HK-2 (cell line): Measurements from ENCODE around the gene CCSER1.
"Not testable (repeated sequence)": the region's sequence is repeated elsewhere in the genome, so short reads cannot be mapped to it uniquely, and the experiment has no call there.

Experiments
- DNase-seq: peaks from one replicate; pipeline ENCODE4 v3.0.0-alpha.2; 2018; ENCODE audit not compliant: unreplicated experiment

Gene CCSER1

DNA sequence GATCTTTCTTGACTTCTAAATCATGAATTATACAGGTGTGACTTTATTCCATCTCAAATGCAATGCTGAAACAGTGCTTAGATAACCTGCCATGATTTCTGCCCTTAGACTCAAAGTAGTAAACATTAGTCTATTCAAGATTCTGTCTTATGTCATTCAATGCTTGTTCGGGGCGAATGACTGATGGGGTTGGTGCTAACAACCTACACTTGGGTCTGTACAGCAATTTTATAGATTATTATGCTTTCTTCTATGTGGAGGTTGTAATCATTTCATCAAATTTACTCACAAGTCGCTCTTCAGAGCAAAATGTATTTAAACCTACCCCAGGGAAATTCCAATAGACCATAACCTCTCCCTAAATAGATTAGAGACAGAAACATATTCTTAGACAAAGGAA lies 1155.0 kb downstream of the CCSER1 start:
- DNase-seq, result no peak

DNA sequence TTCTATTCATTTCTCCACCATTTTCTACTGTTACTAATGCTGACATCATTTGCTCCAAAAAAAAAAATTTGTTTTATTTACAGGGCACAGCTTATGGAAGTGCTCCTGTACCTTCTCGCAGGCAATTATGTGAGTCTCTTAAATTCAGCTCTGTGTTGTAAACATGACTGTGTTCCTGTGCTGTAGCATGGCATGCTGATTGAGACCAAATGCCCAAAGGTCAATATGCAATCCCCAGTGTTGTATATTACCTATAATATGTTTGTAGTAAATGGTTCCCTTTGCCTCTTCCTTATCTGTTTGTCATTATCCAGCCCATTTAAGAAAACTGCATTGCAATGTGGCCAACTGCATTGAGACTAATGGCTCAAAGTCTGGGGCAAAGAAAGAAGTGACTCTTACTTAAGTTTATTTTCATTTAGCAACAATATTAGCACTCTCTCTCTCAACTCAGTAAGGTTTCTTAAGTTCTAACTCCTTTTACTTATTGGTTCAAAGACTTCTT lies 1156.6 kb downstream of the CCSER1 start:
- no peak for DNase-seq

DNA sequence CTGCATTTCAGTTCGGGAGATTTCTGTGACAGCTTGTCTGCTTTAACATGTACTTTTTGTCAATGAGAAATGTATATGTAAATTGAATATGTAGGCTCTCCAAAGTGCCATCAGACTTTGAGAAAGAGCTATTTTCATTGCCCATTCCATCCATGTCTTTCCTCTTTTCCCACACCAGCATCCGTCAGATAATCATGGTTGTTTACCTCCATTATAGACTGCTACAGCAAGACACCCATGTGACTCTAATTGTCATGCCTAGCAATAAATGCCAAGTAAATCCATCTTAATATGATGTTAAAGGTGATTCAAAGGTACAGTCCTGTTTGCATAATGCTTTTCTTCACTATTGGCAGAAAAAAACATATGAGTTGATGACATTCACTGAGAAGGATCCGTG lies 1157.3 kb downstream of the CCSER1 start:
- no peak for DNase-seq

DNA sequence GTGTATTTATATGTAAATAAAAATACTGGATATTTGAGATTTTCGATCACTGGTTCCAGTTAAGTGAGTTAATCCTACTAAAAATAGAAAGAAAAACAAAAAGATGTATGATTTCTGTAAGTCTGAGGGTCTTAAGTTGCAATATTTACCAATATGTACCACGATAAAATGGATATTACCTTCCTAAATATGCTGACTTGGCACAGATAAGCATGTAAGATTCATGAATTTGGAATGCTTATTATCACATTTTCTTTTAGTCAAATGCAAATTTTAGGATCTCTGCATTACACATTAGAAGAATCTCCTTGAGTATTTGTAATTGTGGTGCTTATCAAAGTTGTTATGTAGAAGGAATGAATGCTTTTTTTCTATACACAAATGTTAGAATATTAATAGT lies 1158.3 kb downstream of the CCSER1 start:
- DNase-seq, result no peak

DNA sequence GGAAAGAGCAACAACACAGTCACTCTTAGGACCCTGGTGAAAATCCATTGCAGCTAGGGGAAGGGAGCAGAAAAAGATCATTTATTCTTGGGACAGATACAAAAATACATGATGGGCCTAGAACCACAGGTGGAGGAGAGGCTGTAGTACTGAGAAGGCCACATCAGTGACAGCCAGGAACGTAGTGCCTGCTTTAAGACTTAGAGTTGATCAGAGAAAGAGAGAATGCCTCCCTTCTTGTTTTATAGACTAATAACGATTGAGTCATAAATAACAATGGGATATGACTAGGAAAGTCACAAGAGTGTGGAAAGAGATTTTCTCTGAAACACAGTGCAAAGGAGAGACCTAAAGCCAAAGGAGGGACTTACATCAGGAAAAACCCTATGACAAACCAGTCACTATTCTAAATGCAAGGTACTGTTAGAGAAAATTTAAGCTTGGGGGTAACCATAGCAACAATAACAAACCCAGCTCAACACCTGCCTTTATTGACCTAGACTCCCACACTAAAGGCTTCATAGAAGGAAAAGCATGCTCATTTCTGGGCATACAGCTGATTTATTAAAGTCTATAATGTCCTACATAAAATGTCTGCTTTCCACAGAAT lies 1161.6 kb downstream of the CCSER1 start:
- no peak for DNase-seq

DNA sequence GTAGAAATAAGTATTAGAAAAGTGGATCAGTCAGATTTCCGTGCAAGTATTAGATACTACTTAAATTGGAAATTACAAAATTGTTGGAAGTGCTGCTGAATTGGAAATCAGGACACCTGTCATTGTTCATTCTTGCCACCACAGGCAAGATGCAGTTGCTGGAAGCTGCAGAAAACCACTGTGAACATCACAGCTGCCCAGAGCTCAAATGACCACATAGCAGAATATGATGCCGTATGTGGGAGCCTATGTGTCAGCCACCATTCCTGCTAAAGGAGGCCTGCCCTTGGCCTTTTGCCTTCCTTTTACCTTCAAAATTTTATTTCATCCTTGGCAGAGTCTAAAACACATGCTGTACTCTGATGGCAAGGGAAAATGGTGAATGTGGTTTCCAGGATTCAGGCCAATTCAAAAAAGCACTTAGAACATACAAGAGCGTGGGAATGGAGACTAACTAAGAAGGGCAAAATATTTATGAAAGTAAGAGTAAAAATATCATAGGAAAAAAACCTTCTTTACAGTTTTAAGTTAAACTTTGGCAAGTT lies 1171.0 kb downstream of the CCSER1 start:
- no peak for DNase-seq

DNA sequence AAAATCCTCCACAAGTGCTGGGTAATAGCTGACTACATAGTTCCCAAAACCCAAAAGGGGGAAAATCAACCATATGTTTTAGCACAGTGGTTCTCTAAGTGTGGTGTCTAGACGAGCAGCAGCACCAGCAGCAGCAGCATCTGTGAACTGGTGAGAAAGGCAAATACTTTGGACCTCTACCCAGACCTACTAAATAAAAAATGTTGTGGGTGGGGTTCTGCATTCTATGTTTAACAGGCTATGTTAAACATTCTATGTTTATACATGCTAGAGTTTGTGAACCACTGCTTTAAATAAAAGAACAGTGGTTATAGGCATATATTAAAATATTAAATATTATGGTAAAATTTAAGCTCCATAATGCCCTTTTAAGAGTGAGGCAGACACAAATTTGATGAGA lies 1171.6 kb downstream of the CCSER1 start:
- DNase-seq, result no peak

DNA sequence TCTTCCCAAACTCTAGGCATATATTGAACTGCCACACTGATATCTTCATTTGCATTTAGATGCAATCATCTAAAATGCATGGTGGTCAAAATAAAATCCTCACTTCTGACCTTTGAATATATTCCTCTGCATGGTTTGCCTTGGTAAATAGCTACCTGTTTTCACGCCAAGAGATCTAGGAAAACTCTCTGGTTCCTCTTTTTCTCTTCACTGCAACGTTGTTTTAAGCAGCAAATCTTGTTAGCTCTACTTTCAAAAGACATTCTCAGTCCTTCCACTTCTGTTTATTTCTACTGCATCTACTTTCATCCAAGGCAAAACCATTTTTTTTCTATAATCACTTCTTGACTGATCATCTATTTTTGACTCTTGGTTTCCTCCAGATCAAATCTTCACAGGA lies 1174.9 kb downstream of the CCSER1 start:
- no peak for DNase-seq

DNA sequence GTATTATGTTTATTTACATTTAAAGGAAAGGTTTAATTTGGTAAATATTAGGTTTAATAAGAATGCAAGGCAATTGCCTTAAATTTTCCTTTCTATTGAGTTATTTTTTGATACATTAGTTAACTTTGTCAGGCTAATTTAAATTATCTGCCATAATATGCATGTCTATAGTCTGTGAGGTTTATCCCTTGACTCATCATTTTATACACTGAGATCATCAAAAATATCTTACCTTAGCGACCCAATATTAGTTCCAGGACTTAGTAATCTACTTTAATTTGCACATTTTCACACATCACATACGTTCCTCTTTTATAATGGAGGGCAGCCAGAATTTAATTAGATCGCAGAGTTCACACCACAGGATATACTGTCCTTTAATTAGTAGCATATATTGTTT lies 1177.1 kb downstream of the CCSER1 start:
- DNase-seq, result no peak

DNA sequence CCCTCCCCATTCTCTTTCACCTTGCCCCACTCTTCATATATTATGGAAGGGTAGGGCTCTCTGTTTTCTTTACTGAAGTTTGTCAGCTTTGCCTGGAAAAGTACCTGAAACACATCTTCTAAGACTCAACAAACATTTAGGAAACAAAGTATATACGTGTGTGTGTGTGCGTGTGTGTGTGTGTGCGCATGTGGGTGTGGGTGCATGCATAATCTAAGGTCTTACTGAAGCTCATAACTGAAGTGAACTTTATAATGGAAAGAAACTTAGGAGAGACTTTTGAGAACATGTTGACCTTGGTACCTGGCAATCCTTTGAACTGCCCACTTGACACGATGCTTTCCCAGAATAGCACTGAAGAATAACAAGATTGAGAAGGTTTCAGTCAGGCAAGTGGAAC lies 1190.2 kb downstream of the CCSER1 start:
- DNase-seq, result no peak

DNA sequence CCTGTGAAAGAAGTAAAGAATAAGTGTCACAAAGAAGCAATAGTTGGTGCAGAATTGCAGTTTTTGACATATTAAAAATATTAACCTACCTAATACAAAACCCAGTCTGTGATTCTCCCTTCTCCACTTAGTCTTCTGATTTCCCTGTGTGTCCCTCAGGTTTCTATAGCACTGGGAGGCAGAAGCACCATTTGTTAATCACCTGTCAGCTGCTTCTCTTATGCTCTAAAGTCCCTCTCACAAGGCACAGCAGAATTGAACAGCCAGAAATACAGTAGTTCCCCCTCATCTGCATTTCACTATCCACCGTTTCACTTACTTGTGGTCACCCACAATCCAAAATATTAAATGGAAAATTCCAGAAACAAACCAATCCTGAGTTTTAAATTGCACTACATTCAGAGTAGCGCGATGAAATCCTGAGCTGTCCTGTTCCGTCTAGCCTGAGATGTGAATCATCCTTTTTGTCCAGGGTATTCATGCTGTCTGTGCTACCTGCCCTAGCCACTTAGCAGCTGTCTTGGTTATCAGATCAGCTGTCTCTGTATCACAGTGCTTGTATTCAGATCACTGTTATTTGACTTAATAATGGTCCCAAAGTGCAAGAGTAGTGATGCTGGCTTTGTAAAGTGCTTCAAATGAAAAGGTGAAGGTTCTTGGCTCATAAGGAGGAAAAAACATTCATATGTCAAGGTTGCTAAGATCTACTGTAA lies 1192.5 kb downstream of the CCSER1 start:
- DNase-seq, result no peak

DNA sequence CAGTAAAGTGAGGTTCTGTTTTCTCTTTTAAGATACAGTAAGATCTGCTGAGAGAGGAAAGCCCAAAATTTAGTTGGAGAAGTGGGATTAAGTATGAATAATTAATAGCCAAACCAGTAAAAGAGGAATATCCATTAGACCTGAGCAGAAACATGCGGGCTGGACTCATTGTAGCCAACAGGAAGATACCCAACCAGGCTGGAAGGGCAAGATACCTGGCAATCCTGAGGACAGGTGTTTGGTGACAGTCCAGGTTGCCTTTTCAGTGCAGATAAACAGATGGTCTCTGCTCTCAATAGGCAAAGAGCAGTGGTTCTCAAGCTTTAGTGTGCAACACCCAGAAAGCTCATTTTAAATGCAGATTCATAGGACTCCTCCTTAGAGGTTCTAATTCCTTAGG lies 1195.8 kb downstream of the CCSER1 start:
- no peak for DNase-seq

DNA sequence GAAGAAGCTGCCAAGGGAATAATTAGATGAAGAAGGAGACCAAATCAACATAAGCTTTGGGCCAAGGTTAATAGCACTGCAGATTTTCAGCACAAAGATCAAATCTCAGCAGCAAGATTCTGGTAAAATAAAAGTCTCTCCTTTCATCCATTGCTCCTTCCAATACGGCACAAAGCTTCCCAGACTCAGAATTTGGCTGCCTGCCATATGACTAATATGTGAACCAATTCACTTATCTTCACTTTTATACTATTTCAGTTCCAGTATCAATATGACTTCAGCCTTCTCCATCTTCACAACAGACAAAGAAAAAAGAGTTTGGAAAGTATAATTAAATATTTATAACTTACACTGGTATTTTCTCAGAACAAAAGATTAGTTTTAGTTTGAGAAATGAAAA lies 1198.3 kb downstream of the CCSER1 start:
- DNase-seq, result no peak

DNA sequence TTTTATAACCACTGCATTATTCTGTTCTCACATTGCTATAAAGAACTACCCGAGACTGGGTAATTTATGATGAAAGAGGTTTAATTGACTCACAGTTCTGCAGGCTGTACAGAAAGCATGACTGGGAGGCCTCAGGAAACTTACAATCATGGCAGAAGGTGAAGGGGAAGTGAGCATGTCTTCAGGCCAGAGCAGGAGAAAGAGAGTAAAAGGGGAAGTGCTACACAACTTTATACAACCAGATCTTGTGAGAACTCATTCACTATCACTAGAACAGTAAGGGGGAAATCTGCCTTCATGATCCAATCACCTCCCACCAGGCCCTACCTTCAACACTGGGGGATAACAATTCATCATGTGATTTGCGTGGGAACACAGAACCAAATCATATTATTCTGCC lies 1199.0 kb downstream of the CCSER1 start:
- not testable (repeated sequence) for DNase-seq

DNA sequence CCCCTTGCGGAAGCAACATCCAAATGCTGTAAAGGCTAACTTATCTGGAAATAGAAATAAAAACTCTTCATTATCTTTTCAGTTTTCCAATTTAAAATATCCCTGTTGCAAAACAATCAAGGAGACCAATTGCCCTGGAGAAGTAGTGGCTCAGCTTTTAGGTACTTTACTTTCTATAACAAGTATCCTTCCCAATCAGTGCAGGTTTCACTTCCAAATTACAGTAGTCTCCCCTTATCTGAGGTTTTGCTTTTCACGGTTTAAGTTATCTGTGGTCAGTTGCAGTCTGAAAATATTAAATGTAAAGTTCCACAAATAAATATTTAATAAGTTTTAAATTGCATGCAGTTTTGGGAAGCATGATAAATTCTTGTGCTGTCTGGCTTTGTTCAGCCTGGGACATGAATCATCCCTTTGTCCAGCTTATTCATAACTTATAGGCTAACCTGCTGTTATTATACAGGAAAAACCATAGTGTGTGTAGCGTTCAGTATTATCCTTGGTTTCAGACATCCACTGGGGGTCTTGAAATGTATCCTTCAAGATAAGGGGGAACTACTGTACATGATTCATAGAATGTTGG lies 1203.5 kb downstream of the CCSER1 start:
- DNase-seq, result no peak

DNA sequence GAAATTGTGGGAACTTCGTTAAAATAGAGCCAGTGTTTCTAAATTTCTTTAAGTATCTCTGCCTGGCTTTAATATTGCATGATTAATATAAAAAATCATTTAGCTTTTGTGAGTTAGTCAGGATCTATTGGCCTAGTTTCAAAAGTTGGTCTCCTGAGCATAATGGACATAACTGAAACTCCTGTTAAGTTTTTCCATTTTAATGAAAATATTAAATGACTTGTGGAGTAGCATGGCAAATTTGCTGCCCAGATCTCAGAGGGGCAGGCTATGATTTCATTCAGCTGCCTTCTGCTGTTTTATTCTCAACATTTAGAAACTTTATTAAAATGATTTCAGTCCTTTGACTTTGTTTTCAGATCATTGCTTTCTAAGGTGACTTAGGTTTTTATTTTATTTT lies 1213.6 kb downstream of the CCSER1 start:
- DNase-seq, result no peak

DNA sequence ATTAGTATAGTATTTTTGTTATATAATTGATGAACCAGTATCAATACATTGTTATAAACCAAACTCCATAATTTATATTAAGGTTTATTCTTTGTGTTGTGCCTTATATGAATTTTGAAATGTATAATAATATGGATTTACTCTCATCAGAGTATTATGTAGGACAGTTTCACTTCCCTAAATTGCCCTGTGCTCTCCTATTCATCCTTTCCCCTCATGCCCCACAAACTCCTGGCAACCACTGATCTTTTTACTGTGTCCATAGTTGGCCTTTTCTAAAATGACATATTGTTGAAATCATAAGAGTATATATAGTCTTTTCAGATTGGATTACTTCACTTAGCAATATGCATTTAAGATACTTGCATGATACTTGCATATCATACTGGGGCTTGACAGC lies 1218.4 kb downstream of the CCSER1 start:
- DNase-seq, result no peak

DNA sequence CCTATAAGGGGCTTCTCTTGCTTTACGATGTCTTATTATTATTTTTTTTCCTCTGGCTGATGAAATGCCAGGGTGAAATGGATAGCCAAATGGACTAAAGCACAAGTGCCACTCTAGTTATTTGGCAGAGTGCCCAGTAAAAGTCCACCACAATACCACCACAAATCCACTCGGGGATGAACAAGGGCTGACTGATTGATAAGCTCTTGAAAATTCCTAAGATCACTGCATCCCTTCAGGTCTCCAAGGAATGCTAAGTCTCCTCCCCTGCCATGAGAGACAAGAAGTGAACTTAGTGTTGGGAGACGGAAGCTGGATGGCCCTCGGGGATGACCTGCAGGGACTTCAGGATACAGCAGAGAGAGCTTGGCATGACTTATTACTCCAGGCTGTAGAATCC lies 1229.3 kb downstream of the CCSER1 start:
- DNase-seq, result not testable (repeated sequence)

DNA sequence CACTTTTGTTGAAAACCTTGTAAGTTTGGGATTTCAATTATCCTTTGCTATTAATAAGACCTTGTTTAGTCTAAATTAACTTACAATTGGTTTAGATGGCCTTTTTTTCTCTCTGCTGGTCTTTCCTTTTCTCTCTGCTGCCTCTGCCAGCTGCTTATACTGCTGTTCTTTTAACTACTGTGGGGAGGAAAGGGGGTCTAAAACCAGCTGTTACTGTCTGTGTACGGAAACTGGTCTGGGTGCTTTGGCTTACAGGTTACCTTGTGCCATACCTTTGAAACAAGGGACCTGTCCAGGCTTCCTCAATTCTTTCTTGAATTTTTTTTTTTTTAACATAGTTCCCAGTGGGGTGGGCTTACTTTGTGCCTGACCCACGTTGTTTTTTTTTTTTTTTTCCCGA lies 1230.8 kb downstream of the CCSER1 start:
- not testable (repeated sequence) for DNase-seq

DNA sequence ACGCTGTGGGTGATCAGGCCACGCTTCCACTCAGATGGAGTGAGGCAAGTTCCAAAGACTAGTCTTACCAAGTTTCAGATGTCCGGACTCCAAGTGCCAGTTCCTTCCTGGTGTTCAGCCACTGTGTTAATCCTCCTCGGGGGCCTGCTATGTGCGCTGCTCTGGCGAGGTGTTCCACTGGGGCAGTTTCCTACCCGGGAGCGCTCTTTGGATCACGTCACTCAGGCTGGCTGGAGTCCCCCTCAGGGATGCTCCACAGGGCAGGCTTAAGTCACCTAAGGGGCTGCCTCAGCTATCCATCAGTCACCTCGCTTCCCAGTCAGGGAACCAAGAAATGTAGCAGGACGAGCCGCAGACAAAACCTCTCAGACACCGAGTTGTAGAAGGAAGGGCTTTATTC lies 1231.4 kb downstream of the CCSER1 start:
- DNase-seq, result not testable (repeated sequence)

DNA sequence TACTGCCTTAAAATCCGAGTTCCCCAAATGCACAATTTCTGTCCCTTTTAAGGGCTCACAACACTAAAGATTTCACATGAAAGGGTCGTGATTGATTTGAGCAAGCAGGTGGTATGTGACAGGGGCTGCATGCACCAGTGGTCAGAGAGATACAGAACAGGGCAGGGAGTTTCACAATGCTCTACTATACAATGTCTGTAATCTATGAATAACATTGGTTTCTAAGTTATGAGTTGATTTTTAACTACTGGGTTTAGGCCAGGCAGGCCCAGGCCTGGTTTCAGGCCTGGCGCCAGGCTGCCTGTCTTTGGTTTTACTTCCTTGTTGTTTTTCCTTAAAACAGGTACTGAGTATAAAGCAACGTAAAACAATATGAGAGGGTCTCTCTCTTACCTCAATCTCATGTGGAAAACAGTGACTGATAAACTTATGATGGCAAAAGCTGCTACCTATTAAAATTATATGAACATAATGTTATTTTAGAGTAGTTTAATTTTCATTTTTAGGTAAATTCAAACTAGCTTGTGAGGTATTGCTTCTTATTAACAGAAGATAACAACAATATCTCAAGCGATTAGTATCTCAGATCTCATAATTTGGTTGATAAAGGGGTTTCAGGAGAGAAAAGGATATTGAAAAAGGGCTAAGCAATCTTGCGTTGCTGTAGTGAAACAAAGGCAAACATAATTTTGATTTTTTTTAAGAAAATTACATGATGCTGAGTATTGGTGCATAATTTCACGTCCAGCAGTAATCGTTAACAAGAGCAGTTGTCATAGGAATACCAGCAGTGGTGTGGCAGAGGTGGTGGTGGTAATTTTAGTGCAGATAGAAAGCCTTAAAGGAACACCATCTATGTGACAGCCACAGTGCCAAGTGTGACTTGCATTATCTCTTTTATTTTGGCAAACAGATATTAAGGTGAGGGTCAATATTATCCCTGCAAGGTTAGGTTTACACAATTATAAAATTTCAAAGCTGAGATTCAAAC lies 1232.1 kb downstream of the CCSER1 start:
- no peak for DNase-seq

DNA sequence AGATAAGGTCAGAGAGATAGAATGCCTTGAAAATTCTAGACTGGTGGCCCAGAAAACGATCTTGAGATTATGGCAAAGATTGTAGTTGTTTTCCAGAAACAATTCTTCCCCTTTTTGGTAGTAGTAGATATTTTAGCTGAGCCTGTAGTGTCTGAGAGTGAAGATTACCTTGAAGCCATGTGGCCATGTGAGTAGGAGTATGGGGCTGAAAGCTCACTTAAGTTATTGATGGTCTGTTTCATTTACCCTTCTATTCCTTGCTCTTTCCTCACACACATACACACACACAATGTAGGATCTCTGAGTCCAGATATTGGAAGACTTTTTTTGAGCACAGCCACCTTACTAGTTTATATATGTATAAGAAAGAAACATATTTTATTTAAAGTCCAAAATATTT lies 1234.9 kb downstream of the CCSER1 start:
- DNase-seq, result no peak
